ENCODE measurements around the gene SLC22A7.

DNA sequence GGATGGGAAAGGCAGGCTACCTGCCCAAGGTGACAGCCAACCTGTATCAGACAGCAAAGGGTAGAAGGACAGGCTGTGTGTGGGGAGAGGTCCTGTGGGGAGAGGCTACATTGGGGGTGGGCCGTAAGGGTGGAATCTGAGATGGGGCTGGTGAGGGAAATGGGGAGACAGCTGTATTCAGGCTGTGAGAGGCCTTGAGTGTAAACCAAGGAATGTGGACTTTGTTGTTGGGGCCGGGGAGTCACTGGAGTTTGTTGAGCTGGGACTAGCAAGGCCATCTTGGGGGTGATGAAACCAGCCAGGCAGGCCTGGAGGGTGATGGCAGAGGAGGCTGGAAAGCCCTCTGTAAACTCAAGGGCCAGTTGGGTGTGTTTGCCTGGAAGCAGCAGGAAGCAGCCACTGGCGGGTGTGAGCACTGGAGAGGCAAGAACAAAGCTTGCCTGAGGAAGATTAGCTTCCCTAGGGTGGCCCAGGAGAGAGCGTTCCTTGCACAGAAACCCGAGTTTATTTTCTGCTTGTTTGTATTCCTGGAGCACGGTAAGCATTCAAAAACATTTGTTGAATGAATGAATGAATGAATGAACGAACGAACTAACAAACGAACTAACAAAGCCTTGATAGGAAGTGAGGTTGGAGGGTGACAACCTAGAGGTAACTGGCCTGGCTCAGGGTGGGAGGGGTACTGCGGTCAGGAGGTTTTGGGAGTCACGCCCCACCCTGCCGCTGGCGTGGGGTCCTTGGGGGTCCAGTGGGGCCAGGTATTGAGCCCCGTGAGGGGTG lies 35.9 kb upstream of the SLC22A7 start:
- no peak for TF ChIP-seq POLR2A (IDR thresholded peaks at IDR 0.05; ENCODE audit: low read length)
- TF ChIP-seq GATA1 (IDR thresholded peaks at IDR 0.05; ENCODE audit: low read depth, low read length), result no peak
